Lung microvascular endothelial cell (primary cell): ENCODE measurements around the gene TNS3. TPM values are rescaled to one million over a fixed set of nuclear protein-coding genes. Genes with fewer than 3 reads are reported as not detected.
"Not testable (repeated sequence)": the region's sequence is repeated elsewhere in the genome, so short reads cannot be mapped to it uniquely, and the experiment has no call there.

Source experiments
- DNase-seq, 2 donors: peaks; one replicate each; pipeline versions ENCODE4 v3.0.0 to v3.0.0-alpha.2; 2010; ENCODE audit warnings: low read depth in 2 of 2
- total RNA-seq: library from RNA; depleted of rRNA; stranded (reverse); fragments of >200 nt; gene quantifications from 2 replicates; pipeline ENCODE4 v1.2.1, GENCODE V29; 2014

The TNS3 gene
- total RNA-seq, 1 donor from 2014 or later: 10.3 TPM

GRCh38 chr7:47603514-47604255 is 21.8 kb upstream of the TNS3 start:
- DNase-seq: not testable (repeated sequence)

DNA sequence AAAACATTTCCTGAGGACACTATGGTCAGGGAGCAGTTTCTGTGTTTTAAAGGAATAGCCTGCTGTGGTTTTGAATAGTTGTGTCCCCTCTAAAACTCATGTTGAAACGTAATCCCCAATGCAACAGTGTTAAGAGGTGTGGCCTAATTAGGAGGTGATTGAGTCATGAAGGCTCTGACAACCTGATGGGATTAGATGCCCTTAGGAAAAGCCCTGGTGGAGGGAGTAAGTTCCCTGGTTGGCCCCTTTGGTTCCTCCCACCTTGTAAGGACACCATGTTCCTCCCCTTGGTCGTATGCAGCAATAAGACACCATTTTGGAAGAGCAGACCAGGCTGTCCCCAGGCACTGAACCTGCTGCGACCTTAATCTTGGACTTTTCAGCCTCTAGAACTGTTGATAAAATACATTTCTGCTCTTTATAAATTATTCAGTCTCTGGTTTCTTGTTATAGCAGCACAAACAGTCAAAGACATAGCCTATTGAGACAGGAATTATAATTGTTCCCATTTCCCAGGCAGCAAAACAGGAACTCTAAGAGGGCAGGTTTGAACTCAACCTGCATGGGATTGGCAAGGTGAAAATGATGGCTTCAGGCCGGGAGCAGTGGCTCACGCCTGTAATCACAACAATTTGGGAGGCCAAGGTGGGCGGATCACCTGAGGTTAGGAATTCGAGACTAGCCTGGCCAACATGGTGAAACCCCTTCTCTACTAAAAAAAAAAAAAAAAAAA is 20.5 kb upstream of the TNS3 start:
- peak in 1 of 2 donors; percentile 30 for DNase-seq

DNA sequence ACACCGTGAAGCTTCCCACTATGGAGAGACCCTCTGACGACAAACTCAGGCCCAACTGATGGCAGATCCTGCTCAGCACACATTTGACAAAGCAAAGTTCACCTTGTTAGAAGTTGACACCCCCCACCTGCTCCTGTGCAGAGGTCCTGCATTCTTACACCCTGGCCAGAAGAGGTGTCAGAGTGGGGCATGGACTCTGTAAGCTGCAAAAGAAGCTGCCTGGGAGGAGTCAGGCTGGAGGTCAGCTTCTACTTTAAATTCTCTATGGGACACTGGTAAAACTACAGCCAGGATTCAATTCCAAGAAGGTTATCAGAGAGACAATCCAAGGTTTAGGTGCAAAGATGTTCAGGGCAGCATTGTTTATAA is 20.0 kb upstream of the TNS3 start:
- no peak for DNase-seq

DNA sequence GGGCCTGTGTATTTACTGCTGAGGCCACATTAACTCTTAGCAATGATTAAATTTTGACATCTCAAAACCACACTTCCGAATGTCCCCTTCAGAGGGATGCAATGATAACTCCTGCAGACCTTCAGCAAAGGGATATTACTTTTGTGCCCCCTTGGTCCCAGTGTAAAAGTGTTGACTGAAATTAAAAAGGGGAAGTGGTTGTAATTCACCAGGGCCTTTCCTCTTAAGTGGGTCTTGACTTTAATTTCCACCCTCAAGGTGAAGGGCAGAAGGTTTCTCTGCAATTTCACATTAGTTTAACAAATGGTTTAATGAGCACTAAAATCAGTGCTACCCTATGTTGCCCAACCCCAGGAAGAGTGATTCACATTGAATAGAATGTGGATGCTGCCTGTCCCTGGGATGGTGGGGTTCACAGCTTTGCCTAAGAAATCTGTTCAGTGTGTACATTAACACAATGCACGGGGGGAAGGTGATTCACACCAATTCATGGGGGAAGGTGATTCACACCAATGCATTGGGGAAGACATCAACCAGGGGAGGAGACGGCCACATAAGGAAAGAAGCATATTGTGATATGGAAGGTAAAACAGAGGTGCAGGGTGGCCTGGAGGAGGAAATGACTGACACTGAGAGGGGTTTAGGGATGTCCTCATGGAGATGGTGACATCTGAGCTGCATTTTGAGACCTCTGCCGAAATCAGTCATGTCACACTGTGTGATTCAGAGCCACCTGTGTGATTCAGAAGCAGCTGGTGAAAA is 19.4 kb upstream of the TNS3 start:
- DNase-seq: peak; percentile 36 to 87

- peak in 1 of 2 donors; percentile 77 for DNase-seq
Observed at GRCh38 chr7:47600199-47601118, 18.5 kb upstream of the TNS3 start.

DNA sequence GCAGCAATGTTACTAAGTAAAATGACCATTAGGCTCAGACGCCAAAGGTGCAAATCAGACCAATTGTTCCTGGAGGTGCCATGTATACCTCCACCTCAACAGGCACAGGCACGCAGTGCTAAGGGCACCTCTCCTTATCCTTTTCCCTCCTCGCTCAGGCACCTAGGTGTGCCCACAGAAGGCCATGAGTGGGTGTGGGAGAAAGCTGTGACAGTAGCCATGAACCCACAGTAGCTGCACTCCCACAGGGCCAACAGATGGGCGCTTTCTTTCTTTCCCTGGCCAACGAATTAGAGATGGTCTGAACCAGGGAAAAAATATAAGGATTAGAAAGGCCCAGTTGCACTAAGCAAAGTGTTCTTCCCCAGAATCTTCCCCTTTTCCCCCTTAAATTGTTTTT is 15.5 kb upstream of the TNS3 start:
- DNase-seq: no peak

DNA sequence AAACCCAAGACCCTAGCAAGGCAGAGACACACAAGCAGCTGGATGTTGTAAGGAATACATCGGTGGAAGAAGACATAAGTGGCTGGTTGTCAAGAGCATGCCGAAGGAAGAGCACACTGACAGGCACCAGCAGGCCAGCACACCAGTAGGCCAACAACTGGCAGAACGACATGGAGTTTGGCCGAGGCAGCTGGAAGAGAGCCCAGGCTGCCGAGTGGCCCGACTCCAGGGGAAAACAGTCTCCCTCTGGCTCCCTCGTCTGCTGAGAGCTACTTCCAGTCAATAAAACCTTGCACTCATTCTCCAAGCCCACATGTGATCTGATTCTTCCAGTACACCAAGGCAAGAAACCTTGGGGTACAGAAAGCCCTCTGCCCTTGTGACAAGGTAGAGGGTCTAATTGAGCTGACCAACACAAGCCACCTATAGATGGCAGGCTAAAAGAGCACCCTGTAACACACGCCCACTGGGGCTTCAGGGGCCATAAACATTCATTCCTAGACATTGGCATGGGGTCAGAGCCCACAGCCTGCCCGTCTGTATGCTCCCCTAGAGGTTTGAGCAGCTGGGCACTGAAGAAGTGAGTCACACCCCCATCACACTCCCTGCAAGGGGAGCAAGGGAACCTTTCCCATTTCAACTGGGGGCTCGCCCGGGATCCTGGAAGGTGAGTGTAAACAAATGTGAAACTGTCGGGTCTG is 14.7 kb upstream of the TNS3 start:
- peak in 1 of 2 donors; percentile 36 for DNase-seq

- no peak for DNase-seq
Observed at GRCh38 chr7:47594406-47594805, 12.5 kb upstream of the TNS3 start.

- DNase-seq: no peak
Observed at GRCh38 chr7:47591655-47592572, 10.0 kb upstream of the TNS3 start.

DNA sequence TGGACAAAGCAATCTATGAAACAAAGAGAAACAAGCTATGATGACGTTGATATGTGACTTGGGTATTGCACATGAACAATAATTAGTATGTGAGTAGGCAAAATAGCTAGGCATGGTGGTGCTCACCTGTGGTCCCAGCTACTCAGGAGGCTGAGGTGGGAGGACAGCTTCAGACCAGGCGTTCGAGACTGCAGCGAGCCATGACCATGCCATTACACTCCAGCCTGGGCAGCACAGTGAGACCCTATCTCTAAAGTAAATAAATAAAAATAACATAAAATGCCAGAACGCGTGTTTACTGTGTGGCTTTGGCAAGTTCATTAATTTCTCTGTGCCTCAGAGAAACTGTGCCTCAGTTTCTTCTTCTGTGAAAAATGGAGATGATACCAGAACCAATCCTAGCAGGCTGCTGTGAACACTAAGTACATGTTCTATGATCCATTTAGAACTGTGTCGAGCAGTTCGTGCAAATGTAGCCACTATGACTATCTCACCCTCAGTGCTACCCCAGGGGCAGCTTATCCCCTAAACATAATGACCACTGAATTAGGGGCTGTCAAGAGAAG is 9.3 kb upstream of the TNS3 start:
- DNase-seq: no peak

DNA sequence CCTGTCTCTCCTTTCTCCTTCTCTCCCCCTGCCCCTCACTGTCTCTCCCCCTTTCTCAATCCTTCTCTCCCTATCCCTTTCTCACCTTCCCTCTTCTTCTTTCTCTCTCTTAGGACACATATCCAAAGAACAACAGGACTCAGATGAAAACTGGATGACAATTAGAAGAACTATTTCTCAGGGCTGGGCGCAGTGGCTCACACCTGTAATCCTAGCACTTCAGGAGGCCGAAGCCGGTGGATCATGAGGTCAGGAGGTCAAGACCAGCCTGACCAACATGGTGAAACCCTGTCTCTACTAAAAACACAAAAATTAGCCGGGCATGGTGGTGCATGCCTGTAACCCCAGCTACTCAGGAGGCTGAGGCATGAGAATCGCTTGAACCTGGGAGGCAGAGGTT is 8.3 kb upstream of the TNS3 start:
- not testable (repeated sequence) for DNase-seq

DNA sequence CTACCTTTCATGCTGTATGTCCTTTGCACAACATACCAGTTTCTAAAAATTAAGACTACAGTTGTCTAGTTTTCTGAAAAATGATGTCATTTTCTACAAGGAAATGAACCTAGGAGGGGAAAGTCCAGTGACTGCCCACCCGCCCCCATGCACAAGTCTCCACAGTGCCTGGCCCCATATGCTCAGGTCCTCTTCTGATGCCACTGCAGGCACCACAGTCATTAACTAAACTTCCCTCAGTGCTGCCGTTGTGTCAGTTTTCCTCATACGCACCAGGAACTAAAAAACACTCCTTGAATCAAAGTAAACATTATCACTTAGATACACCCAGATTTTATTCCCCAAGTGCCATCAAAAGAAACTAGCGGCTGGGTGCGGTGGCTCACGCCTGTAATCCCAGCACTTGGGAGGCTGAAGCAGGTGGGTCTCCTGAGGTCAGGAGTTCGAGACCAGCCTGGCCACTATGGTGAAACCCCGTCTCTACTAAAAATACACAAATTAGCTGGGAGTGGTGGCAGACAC is 6.9 kb upstream of the TNS3 start:
- DNase-seq: no peak

DNA sequence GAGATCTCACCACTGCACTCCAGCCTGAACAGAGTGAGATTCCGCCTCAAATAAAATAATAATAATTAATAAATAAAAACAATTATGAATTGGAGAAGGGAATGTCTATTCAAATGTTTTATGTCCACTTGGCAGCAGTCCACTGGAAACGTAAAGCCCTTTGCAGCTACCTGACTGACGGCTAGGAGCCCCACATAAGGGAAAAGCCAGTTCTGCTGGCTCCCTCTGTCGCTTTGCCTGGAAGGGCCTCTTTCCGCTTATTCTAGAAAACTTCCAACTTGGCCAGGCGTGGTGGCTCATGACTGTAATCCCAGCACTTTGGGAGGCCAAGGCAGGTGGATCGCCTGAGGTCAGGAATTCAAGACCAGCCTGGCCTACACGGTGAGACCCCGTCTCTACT is 6.1 kb upstream of the TNS3 start:
- DNase-seq: no peak

- no peak for DNase-seq
Observed at GRCh38 chr7:47587351-47587750, 5.4 kb upstream of the TNS3 start.

GRCh38 chr7:47586925-47587324 is 5.0 kb upstream of the TNS3 start:
- DNase-seq: no peak

- not testable (repeated sequence) for DNase-seq
Observed at GRCh38 chr7:47586161-47586670, 4.3 kb upstream of the TNS3 start.

DNA sequence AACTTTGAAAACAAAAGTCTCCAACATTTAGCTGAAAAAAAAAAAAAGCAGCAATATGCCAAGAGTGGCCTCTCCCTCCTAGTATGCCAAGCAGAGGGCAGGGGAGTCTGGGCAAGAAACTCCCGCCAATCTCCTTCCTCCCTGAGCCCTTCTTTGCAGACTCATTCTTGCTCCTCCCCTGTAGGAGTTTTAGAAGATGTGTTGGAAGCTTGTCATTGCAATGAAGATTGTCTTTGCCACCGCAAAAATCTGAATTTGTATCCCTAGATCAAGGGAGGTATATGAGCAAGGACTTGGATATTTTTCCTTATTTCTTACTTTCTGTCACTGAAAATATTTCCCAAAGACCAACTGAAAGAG is 2.6 kb upstream of the TNS3 start:
- DNase-seq: no peak

DNA sequence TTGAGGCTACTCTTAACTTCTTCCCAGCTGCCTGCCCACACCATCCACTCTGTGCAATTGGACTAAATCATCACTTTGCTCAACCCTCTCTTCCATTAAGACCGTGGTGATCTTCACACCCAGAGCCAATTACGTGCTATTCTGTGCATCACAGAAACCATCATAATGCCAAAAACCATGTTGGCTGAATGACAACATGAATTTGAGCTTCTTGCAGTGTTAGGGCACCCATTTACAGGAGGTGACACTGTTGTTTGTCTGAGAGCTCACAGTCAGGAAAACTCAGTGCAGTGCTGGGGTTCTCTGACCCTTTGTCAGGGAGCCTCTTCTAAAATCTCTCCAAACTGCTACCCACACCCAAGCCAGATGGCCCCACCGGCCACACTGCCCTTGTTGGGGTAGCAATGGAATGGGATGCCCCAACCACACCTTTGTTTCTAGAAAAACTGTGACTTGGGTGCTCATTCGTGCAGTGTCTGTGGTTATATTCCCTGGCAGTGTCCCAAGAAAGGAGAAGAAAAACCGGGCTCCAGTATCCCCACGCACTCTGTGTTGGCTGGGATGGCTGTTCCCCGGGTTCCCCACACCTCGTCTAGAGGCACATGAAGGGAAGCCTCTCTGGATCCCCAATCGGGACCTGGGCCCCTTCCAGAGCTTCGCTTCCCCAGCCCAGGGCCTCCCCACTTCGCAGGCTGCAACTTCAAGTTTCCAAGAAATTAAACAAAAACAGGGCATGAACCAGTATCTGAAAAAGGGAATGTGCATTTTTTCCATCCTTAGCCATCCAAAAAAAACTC is 2.0 kb upstream of the TNS3 start:
- no peak for DNase-seq
